ENCODE data around the gene MAN2A2.
"Not testable (repeated sequence)": the region's sequence is repeated elsewhere in the genome, so short reads cannot be mapped to it uniquely, and the experiment has no call there.

The MAN2A2 gene

DNA sequence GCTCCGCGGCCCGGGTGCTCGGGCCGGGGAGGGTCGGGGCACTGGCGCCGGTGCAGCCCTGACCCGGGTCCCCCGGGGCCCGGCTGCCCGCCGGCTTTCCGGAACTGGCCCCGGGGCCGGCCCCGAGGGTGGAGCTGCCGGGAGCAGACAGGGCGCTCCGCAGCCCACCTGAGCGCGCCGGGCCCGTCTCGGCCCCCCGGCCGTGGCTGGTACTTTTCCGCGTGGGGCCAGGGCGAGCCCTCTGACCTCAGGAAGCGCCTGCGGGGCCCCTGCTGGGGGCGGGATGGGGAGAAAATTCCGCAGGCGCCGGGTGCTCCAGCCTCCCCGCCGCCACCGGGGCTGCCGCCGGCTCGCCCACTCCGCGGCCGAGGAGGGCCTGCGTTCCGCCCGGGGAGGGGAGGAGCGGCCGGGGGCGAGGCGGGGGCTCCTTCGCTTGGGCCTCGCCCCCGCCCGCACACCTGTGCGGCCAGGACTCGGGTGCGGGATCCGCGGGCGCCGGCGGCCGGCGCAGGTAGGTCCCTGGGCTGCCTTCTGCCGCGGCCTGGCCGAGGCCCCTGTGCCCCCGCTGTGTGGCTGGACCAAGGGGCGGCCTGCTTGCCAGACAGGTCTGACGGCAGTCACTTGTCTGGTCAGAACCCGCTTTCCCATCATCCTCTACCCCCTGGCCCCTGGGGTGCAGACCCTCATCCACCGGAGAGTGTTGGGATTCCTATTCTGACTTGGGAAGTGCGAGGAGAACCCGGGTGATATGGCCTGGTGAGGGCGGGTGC lies 31.2 kb upstream of the MAN2A2 start:
- DNase-seq = peak; percentile 78

DNA sequence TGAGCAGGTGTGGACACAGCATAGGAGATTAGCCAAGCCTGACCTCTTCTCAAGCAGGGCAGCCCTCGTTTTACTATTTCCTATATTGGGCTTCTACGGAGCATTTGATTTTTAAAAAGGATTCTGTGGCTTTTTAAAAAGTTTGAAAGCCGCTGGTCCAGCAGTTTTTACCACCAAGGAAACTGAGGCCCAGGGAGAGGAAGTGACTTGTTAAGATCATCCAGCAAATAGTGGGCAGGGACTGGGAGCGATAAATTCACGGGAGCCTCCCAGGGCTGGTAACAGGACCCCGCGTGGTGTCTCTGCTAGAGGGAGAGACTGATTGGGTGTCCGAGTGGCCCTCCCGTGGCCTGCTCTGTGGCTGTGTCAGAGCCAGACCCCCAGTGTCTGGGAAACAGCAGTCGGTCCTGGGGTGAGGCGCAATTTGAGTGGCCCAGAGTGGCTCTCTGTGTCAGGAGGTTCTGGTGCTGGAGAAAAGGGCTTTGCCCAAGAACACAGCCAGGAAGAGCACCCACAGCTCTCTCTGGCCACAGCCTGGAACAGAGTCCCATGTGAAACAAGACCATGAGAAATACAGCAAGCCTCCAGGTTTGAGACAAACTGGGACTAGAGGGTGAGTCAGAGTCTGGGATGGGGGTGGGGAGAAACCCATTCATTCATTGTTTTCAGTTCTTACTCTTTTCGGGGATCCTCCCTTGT lies 30.5 kb upstream of the MAN2A2 start:
- DNase-seq = peak; percentile 83

DNA sequence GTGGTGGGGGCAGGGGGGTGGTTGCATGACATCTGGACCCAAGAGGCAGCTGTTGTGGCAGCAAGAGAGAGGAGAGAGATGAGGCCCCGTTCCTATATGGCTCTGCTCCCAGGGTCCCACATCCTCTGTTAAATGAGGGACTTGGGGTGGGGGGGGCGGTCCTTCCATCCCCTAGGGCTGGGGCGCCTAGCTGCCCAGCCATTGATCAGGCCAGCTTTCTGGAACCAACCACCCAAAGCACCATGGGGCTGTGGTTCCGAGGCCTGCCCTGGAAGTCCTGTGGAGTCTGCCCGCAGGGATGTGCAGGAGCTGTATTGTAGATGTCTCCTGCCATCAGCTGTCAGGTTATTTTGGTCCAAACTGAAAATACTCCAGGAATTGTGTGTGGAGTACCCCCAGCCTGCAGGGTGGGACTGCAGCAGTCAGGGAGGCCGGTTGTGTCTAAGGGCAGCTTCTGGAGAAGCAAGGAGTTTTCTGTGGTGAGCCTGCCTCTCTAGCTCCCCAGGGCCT lies 29.6 kb upstream of the MAN2A2 start:
- no peak for DNase-seq

DNA sequence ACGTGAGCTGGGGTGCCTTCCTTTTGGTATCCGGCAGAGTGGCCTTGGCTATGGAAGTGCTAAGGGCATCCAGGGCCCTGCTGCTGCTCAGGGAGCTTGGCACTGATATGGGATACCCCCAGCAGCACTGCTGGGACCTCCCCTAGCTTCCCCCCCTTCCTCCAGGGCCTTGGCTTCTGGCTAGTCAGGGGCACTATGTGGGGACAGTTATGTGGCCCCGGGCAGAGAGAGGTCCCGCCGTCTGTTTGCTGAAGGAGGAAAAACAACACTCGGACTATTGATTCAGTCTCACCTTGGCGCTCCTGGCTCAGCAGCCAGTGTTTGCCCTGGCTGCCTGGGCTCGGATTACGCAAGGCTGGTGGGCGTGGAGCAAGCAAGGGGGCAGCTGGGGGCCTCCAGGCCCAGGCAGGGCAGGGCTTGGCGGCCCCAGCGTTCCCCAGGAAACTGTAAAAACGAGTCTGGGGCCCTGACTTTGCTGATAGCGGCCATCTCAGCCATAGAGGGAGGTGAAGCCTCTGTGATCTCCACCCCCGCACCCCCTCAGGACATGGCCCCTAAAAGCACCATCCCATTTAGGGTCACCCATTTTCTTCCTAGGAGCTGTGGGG lies 29.0 kb upstream of the MAN2A2 start:
- no peak for DNase-seq

DNA sequence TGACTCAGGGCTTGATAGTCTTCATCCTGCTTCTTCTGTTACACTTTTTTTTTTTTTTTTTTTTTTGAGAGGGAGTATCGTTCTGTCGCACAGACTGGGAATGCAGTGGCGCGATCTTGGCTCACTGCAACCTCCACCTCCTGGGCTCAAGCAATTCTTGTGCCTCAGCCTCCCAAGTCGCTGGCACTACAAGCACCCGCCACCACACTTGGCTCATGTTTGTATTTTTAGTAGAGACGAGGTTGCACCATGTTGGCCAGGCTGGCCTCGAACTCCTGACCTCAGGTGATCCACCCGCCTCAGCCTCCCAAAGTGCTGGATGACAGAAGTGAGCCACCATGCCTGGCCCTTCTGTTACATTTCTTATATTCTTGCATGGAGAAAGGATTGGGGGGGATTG lies 28.1 kb upstream of the MAN2A2 start:
- not testable (repeated sequence) for DNase-seq

DNA sequence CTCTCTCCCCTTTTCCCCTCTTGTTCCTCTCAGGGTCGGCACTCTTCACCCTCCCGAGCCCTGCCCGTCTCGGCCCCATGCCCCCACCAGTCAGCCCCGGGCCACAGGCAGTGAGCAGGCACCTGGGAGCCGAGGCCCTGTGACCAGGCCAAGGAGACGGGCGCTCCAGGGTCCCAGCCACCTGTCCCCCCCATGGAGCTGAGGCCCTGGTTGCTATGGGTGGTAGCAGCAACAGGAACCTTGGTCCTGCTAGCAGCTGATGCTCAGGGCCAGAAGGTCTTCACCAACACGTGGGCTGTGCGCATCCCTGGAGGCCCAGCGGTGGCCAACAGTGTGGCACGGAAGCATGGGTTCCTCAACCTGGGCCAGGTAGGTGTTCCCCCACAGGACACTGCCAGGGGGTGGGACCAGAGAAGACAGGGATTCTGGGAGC lies 27.5 kb upstream of the MAN2A2 start:
- DNase-seq = no peak

DNA sequence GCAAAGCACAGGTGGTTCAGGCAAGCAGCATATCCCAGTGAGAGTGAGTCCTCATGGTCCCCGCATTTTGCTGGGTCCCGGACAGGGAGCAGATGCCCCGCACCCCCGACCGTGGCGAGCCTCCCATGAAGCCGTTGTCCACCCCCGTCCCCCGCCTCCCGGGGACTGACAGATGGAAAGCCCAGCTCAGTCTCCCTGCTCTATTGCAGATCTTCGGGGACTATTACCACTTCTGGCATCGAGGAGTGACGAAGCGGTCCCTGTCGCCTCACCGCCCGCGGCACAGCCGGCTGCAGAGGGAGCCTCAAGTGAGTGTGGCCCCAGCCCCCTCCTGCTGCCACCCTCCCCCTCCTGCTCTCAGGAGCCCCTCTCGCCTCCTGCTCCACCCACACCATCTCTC lies 27.1 kb upstream of the MAN2A2 start:
- no peak for DNase-seq

DNA sequence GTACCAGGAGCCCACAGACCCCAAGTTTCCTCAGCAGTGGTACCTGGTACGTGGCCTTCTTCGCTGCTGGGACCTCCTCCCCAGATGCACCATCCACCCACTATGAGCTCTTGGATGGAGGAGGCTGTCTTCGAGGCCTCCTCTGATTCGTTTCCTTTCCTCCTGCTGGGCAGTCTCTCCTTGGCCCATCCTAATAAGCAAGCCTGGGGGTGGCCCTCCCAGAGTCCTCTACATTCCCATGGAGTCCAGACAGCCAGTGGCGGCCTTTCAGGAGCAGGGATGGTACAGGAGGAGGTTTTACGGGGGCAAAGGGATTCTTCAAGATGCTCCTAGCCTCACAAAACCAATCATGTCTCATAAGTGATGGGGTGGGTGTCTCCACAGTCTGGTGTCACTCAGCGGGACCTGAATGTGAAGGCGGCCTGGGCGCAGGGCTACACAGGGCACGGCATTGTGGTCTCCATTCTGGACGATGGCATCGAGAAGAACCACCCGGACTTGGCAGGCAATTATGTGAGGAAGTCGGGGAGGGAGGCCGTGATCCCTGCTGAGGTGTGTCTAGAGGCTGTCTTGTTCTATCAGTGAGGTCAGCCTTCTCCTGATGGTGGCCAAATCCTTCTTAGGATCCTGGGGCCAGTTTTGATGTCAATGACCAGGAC lies 26.5 kb upstream of the MAN2A2 start:
- DNase-seq = no peak

DNA sequence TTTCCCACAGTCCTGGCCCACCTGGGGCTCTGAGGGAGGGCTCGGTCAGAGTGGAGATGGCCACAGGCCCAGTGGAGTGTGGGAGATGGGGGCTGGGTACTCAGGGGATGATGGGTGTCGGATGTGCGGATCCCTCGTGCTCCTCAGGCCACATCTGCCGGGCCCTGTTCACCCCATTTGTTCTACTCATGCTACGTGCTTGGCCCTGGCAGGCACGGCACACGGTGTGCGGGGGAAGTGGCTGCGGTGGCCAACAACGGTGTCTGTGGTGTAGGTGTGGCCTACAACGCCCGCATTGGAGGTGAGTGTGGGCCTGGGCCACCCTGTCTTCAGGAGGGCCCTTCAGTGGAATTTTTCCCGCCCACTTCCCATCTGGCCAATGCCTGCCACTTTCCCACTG lies 25.8 kb upstream of the MAN2A2 start:
- DNase-seq = no peak

DNA sequence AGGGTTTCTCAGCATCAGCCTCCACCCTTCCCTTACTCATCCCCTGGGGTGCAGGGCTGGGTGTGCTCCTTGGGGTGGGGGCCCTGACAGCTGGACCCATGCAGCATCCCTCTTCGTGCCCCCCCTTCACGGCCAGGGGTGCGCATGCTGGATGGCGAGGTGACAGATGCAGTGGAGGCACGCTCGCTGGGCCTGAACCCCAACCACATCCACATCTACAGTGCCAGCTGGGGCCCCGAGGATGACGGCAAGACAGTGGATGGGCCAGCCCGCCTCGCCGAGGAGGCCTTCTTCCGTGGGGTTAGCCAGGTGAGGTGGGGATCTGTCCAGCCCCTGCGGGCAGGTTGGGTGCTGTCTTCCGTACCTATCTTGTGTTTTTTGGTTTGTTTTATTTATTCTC lies 25.1 kb upstream of the MAN2A2 start:
- no peak for DNase-seq

DNA sequence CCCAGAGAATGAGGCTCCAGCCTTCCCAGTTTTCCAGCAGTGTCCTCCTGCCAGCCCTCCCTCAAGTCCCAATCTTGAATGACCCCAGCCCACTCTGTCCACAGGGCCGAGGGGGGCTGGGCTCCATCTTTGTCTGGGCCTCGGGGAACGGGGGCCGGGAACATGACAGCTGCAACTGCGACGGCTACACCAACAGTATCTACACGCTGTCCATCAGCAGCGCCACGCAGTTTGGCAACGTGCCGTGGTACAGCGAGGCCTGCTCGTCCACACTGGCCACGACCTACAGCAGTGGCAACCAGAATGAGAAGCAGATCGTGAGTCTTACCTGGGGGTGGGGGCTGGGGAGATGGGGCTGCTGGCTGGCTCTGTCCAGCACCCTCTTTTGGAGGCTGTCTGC lies 24.4 kb upstream of the MAN2A2 start:
- no peak for DNase-seq

DNA sequence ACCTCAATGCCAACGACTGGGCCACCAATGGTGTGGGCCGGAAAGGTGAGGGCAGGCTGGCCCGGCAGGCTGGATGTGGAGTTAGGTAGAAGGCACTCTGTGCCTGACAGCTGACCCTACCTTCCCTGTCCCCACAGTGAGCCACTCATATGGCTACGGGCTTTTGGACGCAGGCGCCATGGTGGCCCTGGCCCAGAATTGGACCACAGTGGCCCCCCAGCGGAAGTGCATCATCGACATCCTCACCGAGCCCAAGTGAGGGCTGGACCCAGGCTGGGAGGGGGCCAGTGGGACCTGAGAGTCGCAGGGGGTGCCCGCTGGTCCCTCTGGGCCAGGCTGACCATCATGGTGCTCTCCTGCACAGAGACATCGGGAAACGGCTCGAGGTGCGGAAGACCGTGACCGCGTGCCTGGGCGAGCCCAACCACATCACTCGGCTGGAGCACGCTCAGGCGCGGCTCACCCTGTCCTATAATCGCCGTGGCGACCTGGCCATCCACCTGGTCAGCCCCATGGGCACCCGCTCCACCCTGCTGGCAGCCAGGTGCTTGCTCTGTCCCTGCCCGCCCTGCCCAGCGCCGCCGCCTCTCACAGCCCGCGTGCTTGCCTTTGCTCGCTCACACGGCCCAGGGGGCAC lies 23.3 kb upstream of the MAN2A2 start:
- DNase-seq = no peak

DNA sequence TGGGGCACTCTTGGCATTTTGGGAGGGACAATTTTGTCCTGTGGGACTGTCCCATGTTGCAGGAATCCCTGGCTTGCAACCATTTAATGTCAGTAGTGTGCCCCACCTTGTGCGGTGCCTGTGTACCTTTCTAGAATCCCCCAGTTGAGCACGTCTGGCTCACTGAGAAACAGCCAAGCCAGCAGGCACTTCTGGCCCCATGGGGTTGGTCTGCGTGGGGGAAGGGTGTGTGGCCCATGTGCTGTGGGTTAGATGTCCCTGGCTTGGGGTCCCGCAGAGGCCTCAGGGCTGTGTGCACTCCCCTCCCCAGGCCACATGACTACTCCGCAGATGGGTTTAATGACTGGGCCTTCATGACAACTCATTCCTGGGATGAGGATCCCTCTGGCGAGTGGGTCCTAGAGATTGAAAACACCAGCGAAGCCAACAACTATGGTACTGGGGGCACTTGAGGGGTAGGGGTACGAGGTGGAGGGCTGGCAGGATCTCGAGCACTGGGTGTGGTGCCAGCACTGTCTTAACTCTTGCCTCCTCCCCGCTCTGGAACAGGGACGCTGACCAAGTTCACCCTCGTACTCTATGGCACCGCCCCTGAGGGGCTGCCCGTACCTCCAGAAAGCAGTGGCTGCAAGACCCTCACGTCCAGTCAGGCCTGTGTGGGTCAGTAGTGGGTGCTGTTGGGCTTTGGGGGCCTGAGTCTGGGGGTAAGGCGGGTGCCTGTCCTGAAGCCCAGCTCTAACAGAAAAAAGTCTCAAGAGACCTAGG lies 22.5 kb upstream of the MAN2A2 start:
- DNase-seq = no peak

DNA sequence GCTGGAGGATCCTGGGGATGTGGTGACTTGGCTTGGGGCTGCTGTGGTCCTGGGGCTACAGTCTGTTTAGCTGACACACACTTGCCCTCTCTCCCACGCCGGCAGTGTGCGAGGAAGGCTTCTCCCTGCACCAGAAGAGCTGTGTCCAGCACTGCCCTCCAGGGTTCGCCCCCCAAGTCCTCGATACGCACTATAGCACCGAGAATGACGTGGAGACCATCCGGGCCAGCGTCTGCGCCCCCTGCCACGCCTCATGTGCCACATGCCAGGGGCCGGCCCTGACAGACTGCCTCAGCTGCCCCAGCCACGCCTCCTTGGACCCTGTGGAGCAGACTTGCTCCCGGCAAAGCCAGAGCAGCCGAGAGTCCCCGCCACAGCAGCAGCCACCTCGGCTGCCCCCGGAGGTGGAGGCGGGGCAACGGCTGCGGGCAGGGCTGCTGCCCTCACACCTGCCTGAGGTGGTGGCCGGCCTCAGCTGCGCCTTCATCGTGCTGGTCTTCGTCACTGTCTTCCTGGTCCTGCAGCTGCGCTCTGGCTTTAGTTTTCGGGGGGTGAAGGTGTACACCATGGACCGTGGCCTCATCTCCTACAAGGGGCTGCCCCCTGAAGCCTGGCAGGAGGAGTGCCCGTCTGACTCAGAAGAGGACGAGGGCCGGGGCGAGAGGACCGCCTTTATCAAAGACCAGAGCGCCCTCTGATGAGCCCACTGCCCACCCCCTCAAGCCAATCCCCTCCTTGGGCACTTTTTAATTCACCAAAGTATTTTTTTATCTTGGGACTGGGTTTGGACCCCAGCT lies 21.7 kb upstream of the MAN2A2 start:
- DNase-seq = no peak

DNA sequence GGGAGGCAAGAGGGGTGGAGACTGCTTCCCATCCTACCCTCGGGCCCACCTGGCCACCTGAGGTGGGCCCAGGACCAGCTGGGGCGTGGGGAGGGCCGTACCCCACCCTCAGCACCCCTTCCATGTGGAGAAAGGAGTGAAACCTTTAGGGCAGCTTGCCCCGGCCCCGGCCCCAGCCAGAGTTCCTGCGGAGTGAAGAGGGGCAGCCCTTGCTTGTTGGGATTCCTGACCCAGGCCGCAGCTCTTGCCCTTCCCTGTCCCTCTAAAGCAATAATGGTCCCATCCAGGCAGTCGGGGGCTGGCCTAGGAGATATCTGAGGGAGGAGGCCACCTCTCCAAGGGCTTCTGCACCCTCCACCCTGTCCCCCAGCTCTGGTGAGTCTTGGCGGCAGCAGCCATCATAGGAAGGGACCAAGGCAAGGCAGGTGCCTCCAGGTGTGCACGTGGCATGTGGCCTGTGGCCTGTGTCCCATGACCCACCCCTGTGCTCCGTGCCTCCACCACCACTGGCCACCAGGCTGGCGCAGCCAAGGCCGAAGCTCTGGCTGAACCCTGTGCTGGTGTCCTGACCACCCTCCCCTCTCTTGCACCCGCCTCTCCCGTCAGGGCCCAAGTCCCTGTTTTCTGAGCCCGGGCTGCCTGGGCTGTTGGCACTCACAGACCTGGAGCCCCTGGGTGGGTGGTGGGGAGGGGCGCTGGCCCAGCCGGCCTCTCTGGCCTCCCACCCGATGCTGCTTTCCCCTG lies 21.0 kb upstream of the MAN2A2 start:
- no peak for DNase-seq

DNA sequence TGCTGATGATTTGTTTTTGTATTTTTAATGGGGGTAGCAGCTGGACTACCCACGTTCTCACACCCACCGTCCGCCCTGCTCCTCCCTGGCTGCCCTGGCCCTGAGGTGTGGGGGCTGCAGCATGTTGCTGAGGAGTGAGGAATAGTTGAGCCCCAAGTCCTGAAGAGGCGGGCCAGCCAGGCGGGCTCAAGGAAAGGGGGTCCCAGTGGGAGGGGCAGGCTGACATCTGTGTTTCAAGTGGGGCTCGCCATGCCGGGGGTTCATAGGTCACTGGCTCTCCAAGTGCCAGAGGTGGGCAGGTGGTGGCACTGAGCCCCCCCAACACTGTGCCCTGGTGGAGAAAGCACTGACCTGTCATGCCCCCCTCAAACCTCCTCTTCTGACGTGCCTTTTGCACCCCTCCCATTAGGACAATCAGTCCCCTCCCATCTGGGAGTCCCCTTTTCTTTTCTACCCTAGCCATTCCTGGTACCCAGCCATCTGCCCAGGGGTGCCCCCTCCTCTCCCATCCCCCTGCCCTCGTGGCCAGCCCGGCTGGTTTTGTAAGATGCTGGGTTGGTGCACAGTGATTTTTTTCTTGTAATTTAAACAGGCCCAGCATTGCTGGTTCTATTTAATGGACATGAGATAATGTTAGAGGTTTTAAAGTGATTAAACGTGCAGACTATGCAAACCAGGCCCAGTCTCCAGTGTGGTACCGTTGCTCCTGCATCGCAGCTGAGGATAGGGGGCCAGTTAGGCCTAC lies 20.1 kb upstream of the MAN2A2 start:
- DNase-seq = no peak

DNA sequence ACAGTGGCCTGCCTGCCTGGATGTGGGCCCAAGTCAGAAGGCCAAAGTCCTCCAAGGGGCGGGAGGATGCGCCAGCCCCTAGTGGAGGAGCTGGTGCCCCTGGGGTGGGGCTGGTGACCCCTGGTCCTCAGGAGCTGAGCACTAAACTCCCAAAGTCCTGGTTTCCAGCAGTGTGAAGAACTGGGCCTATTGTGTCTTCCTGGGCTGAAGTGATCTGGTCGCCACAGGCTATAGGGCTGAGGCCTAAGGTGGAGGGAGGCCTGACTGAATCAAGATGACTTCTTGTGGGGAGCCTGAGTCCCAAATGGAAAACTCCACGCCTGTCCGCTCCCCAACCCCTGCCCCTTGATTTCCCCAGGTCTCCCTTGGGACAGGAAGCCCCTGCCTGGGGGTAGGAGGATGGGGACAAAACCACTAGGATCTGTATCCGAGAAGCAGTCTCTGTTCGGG lies 19.6 kb upstream of the MAN2A2 start:
- no peak for DNase-seq

DNA sequence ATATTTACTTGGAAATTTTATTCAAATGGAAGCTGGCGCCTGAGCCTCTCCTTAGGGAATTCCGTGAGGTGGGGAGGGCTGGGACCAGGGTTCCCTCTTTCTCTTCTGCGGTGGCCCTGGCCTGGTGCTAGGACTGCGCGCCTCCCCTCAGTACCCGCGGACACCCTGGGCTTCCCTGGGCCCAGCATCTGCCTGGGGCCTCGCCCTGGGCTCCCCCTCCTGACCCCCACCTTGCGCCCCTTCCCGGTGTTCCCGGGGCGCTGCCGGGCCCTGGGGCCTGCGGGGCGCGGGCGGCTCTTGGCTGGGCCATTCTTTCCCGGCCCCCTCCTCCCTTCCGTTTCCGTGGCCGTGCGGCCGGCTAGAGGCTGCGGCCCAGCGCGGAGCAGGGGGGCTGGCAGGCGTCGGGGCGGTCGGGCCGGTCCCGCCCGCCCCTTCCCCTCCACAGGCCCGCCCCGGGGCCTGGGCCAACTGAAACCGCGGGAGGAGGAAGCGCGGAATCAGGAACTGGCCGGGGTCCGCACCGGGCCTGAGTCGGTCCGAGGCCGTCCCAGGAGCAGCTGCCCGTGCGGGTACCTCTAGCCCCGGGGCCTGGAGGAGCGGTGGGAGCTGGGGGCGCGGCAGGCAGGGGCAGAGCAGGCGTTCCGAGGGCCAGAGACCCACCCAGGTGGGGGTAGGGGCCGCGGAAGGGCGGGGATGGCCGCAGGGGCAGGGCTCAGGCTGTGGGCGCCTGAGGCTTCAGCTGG lies 19.0 kb upstream of the MAN2A2 start, which contains the start of gene FES:
FES (plus strand) TSS at position 529 of the 743 bp plus-strand sequence. CDS start 542 bp downstream, outside the sequence.
- DNase-seq = no peak

All from activated CD8-positive, alpha-beta memory T cell treated with anti-CD3 and anti-CD28 coated beads for 24 hours (primary cell).